HG02610 (cell line): ENCODE measurements around the gene CTSS.
A peak's percentile ranks its signal among the peaks of the same experiment; 100 is the strongest.

Experiments used
- ATAC-seq: cut with Tn5 transposase; IDR thresholded peaks from one replicate; pipeline ENCODE4 v1.9.1; 2021; ENCODE audit warnings: mild to moderate bottlenecking, moderate library complexity; ENCODE audit not compliant: unreplicated experiment

CTSS gene

GRCh38 chr1:150706091-150706490, 59.5 kb downstream of the CTSS start:
- ATAC-seq: no peak

GRCh38 chr1:150703427-150703826, 62.2 kb downstream of the CTSS start:
- no peak for ATAC-seq

- peak; percentile 99 for ATAC-seq
These were observed 68.3 kb downstream of the CTSS start, which contains the start of gene GOLPH3L for GRCh38 chr1:150696995-150697927. Gene GOLPH3L, minus strand, starts transcription at chr1:150697154. Its CDS starts 2,316 bp downstream, at chr1:150694838.

GRCh38 chr1:150696590-150696989, 69.0 kb downstream of the CTSS start:
- ATAC-seq: no peak

GRCh38 chr1:150696162-150696561, 69.4 kb downstream of the CTSS start:
- ATAC-seq: no peak

- ATAC-seq: no peak
These were observed 70.0 kb downstream of the CTSS start for GRCh38 chr1:150695561-150695960.

GRCh38 chr1:150692720-150693119, 72.9 kb downstream of the CTSS start:
- no peak for ATAC-seq

- no peak for ATAC-seq
These were observed 76.8 kb downstream of the CTSS start for GRCh38 chr1:150688763-150689162.

- no peak for ATAC-seq
These were observed 79.3 kb downstream of the CTSS start for GRCh38 chr1:150686275-150686674.

- no peak for ATAC-seq
These were observed 81.7 kb downstream of the CTSS start for GRCh38 chr1:150683914-150684313.
